ENCODE measurements around the gene IGHMBP2. TPM values are rescaled to one million over a fixed set of nuclear protein-coding genes. Genes with fewer than 3 reads are reported as not detected.

Gene IGHMBP2
- total RNA-seq, 2 experiments from 2014 or later = 29.7 to 32.8 TPM

DNA sequence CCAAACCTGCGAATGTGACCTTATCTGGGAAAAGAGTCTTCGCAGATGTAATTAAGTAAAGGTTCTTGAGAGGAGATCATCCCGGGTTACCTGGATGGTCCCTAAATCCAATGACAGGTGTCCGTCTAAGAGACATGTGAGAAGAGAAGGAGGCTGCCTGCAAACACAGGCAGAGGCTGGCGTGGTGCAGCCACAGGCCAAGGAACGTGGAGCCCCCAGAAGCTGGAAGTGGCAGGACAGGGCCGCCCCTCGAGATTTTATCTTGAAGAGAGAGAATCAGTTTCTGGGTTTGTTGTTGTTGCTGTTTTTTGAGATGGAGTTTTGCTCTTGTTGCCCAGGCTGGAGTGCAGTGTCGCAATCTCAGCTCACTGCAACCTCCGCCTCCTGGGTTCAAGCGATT lies 43.5 kb downstream of the IGHMBP2 start:
- Mint-ChIP-seq H3K27ac (no peak overlapping the region), H3K36me3 (no peaks in the 10 kb centered on the region), H3K4me1 (no peaks in the 10 kb centered on the region), H3K27me3 (no peaks in the 10 kb centered on the region), H3K9me3 (no peaks in the 10 kb centered on the region), H3K4me3 (no peak overlapping the region)
- DNase-seq = no peak
- POLR2A ChIA-PET = no interaction called here
- ATAC-seq (ENCODE audit: low read depth) = no peak

DNA sequence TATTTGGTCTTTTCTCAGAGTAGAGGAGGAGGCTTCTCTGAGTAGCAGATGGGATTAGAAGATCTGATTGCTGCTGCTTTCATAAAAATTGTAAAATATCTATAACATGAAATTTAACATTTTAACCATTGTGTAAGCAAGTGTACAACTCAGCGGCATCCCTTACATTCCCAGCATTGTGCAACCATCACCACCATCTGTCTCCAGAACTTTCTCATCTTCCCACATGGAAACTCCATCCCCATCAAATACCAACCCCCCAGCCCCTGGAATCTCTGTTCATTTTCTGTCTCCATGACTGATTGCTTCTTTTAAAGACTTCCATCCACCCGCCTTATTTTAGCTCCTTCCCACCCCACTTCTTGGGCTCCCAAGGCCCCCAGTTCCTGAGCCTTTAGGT lies 44.8 kb downstream of the IGHMBP2 start:
- no peak for DNase-seq
- Mint-ChIP-seq H3K27me3 (no peaks in the 10 kb centered on the region), H3K4me1 (no peaks in the 10 kb centered on the region), H3K9me3 (no peaks in the 10 kb centered on the region), H3K36me3 (no peaks in the 10 kb centered on the region), H3K27ac (no peak overlapping the region), H3K4me3 (no peak overlapping the region)
- no peak for ATAC-seq (ENCODE audit: low read depth)
- POLR2A ChIA-PET = no interaction called here

DNA sequence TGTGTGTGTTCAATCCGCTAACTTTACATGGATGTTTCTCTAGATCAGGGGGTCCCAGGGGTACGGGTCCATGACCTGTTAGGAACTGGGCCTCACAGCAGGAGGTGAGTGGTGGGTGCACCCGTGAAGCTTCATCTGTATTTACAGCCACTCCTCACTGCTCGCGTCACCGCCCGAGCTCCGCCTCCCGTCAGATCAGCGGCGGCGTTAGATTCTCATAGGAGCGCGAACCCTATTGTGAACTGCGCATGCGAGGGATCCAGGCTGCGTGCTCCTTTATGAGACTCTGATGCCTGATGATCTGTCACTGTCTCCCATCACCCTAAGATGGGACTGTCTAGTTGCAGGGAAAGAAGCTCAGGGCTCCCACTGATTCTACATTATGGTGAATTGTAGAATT lies 45.2 kb downstream of the IGHMBP2 start:
- POLR2A ChIA-PET = no interaction called here
- ATAC-seq (ENCODE audit: low read depth) = no peak
- H3K9me3 Mint-ChIP-seq = no peaks in the 10 kb centered on the region
- H3K4me1 Mint-ChIP-seq = no peaks in the 10 kb centered on the region
- no peak overlapping the region for H3K27ac Mint-ChIP-seq
- no peaks in the 10 kb centered on the region for H3K36me3 Mint-ChIP-seq
- no peaks in the 10 kb centered on the region for H3K27me3 Mint-ChIP-seq
- H3K4me3 Mint-ChIP-seq = no peak overlapping the region
- no peak for DNase-seq

DNA sequence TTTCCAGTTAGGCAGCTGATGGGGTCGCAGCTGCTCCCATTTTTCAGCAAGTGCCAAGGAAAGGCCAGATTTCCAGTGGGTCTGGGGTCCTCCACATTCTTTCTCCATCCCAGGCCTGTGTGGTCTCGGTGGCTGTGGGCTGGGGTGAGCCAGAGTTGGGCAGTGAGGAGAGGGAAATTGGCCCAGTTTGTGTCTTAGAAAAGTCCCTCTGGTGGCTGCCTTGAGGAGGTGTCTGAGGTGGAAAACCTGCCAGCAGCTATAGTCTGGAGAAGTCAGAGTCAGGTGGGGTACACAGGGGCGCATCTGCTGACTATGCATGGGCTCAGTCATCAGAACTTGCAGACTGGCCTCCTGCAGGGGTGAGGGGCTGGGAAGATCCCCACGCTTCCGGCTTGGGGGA lies 46.6 kb downstream of the IGHMBP2 start:
- H3K36me3 Mint-ChIP-seq = no peaks in the 10 kb centered on the region
- H3K27ac Mint-ChIP-seq = no peak overlapping the region
- H3K4me1 Mint-ChIP-seq = no peaks in the 10 kb centered on the region
- no peaks in the 10 kb centered on the region for H3K27me3 Mint-ChIP-seq
- H3K4me3 Mint-ChIP-seq = no peak overlapping the region
- ATAC-seq (ENCODE audit: low read depth) = no peak
- no peaks in the 10 kb centered on the region for H3K9me3 Mint-ChIP-seq
- POLR2A ChIA-PET = no interaction called here
- DNase-seq = no peak

DNA sequence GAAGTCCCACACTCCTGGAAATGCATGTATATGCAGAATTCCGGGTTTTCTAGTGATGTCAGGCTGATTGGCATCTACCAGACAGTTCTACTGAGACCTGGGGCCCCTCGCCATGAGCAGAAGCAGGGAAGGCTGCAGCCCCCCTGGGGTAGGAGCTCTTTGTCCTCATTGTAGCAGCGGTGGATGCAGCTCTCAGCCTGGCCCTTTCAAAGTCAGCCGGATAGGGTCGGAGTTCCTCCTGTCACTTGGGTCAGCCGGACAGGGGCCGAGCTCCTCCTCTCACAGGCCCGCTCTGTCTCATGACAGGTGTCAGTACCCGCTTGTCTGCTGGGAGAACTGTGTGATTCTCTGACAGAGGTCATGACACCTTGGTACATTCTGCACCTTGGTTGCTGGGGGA lies 47.1 kb downstream of the IGHMBP2 start:
- Mint-ChIP-seq H3K4me3 (no peak overlapping the region), H3K27ac (no peak overlapping the region), H3K36me3 (no peaks in the 10 kb centered on the region), H3K9me3 (no peaks in the 10 kb centered on the region), H3K27me3 (no peaks in the 10 kb centered on the region), H3K4me1 (no peaks in the 10 kb centered on the region)
- ATAC-seq (ENCODE audit: low read depth) = no peak
- no peak for DNase-seq
- POLR2A ChIA-PET = no interaction called here

DNA sequence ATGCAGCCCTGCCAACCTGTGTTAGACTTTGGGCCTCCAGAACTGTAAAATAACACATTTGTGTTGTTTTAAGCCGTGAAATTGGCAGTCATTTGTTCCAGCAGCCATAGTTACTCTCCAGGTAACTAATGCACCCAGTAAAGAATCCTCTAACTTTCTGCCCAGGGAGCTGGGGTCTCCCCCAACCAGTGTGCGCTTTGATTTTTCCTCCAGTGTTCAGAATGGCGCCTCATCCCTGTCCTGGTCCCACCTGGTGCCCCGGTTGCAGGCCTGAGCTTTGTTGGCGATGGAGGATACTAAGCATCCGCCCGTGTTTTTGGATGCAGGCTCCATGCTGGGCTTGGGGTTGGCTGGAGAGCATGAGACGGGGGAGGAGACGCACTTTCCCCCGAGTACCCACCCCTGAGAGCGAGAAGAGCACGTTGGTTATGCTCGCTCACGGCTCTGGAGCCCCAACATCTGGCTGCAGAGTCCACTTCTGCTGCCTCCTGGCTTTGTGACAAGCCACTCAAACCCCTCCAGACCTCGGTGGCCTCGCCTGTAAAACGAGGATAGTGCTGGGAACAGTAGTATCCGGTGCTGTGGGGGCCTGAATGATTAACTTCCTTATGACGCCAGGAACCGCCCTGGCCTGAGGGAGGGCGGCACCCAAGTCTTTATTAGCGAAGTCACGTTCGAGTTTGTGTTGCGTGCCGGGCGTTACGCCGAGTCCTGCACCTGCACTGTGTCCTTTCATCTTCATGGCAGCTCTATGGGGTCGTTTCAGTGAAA lies 51.3 kb downstream of the IGHMBP2 start:
- POLR2A ChIA-PET = no interaction called here
- Mint-ChIP-seq H3K4me3 (peak overlapping the region; percentile 19), H3K9me3 (no peaks in the 10 kb centered on the region), H3K27me3 (no peaks in the 10 kb centered on the region), H3K27ac (no peak overlapping the region), H3K36me3 (no peaks in the 10 kb centered on the region), H3K4me1 (no peaks in the 10 kb centered on the region)
- no peak for ATAC-seq (ENCODE audit: low read depth)
- DNase-seq = no peak

DNA sequence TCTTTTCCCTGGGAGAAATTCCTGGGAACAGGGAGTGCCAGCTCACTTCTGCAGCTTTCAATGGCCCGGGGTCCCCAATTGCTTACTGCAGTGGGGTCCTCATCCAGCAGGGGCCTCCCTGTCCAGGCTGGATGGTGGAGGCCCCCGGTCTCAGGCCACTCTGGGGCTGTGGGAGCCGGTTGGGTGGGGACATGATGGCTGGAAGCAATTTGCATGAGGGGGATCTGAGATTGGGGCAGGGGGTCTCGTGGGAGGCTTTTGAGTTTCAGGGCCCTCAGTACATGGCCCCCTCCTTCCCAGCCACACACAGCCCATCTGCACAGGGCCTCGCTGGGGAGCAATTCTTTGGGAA lies 51.9 kb downstream of the IGHMBP2 start:
- no peak for ATAC-seq (ENCODE audit: low read depth)
- Mint-ChIP-seq H3K27ac (no peak overlapping the region), H3K9me3 (no peaks in the 10 kb centered on the region), H3K27me3 (no peaks in the 10 kb centered on the region), H3K4me3 (peak overlapping the region; percentile 19), H3K36me3 (no peaks in the 10 kb centered on the region), H3K4me1 (no peaks in the 10 kb centered on the region)
- no peak for DNase-seq
- POLR2A ChIA-PET = no interaction called here

DNA sequence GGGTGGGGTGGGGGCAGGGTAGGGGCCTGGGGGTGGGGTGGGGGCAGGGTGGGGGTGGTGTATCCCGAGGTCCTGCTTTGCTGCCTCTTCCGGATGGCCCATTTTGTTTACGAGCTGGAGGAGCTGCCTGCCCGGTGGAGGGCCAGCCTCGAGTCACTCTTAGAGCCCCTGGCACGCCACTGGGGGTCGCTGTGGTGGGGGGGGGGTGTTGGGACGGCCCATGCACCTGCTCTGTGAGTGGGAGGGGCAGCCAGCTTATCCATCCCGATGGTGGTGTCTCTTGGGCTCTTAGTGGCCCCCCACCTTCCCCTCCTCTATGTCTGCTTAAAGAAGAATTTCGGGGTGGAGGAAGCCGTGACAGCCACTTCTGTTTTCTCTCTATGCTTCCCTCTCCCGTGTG lies 52.5 kb downstream of the IGHMBP2 start:
- H3K36me3 Mint-ChIP-seq = no peaks in the 10 kb centered on the region
- no peaks in the 10 kb centered on the region for H3K27me3 Mint-ChIP-seq
- DNase-seq (no peak), ATAC-seq (ENCODE audit: low read depth) (no peak)
- H3K27ac Mint-ChIP-seq = no peak overlapping the region
- no peak overlapping the region for H3K4me3 Mint-ChIP-seq
- no peaks in the 10 kb centered on the region for H3K9me3 Mint-ChIP-seq
- POLR2A ChIA-PET = no interaction called here
- H3K4me1 Mint-ChIP-seq = no peaks in the 10 kb centered on the region

DNA sequence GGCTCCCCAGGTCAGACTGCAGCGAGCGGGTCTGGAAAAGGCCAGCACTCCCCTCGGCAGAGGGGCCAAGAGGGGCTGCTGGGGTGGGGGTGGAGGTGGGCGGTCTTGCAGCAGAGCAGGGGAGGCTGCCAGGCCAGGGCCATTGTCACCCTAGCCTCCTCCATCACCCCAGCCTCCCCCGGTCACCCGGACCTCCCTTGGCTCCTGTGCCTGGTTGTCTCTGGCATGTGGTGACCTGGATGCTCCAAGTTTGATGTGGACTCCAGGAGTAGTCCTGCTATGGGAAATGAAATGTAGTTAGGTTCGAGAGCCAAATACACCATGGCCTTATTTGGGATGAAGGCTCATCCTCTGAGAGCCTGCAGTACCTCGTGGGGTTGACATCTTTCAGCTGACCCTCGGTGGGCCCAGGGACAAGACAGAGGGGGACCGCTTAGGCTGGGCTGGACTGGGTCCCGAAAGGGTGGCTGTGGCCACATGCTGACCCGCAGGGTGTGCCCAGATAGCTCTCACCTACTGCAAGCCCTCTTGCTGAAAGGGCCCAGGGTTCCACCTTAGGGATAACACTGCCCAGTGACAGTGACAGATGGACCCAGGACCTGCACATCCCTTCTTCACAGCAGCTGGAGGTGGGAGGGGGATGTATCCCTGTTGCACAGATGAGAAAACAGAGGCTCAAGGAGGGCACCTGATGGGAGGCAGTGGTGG lies 53.0 kb downstream of the IGHMBP2 start:
- DNase-seq (no peak), ATAC-seq (ENCODE audit: low read depth) (no peak)
- Mint-ChIP-seq H3K9me3 (no peaks in the 10 kb centered on the region), H3K27me3 (no peaks in the 10 kb centered on the region), H3K4me3 (no peak overlapping the region), H3K36me3 (peaks cover under 1% of the 10 kb centered on the region), H3K27ac (no peak overlapping the region), H3K4me1 (no peaks in the 10 kb centered on the region)
- POLR2A ChIA-PET = no interaction called here

DNA sequence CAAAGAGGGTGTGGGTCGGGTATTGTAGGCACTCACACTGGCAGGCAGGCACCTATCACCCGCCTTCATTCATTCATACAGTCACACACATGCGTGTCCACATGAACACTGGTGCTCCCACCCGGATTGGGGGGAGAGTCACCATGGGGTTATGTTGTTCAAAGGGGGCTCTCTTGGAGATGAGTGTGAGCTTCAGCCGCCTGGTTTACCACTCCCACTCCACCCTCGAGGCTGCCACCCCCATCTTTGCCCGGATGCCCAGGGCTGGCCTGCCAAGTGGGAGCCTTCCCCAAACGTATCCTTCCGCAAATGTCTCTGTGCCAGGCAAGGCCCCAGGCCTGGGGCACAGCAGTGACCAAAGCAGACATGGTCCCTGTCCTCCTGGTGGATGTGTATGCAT lies 54.5 kb downstream of the IGHMBP2 start:
- Mint-ChIP-seq H3K4me1 (peaks cover 4% of the 10 kb centered on the region), H3K27ac (no peak overlapping the region), H3K9me3 (no peaks in the 10 kb centered on the region), H3K4me3 (no peak overlapping the region), H3K27me3 (no peaks in the 10 kb centered on the region), H3K36me3 (peaks cover 3% of the 10 kb centered on the region)
- POLR2A ChIA-PET = no interaction called here
- ATAC-seq (ENCODE audit: low read depth) = no peak
- DNase-seq = no peak

DNA sequence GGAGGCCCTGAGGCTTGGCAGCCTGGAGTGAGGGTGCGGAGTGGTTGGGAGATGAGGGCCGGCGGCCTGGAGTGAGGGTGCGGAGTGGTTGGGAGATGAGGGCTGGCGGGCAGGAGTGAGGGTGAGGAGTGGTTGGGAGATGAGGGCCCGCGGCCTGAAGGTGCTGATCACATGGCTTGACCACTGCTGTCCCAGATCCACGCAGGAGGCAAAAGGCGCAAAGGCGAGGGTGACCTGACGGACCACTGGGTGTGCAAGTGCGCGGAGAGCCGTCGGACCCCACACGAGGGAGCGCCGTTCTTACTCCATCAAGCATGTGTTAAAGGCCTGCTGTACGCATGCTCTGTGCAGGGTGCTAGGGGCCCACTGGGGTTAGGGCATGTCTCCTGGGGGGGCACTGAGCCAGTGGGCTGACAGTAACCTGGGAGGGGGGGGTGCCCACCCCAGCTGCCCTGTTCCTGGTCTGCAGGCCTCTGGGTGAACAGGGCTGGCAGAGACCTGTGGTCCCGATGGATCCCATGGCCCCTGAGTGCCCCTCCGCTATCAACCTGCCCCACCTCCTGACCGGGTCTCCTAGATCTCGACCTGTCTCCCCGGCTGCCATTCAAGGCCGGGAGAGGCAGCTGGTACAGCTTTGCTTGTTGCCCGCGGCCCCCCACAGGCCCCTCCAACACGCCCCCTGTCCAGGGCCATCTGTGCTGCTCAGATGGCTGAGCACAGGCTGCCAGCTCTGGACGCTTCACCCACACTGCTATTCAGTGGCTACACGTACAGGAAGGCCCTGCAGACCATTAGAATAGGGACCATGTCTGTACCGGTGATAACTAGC lies 56.0 kb downstream of the IGHMBP2 start:
- Mint-ChIP-seq H3K9me3 (no peaks in the 10 kb centered on the region), H3K36me3 (peaks cover 3% of the 10 kb centered on the region), H3K27ac (no peak overlapping the region), H3K4me1 (peaks cover 7% of the 10 kb centered on the region), H3K4me3 (no peak overlapping the region), H3K27me3 (no peaks in the 10 kb centered on the region)
- DNase-seq (no peak), ATAC-seq (ENCODE audit: low read depth) (no peak)
- POLR2A ChIA-PET = no interaction called here

DNA sequence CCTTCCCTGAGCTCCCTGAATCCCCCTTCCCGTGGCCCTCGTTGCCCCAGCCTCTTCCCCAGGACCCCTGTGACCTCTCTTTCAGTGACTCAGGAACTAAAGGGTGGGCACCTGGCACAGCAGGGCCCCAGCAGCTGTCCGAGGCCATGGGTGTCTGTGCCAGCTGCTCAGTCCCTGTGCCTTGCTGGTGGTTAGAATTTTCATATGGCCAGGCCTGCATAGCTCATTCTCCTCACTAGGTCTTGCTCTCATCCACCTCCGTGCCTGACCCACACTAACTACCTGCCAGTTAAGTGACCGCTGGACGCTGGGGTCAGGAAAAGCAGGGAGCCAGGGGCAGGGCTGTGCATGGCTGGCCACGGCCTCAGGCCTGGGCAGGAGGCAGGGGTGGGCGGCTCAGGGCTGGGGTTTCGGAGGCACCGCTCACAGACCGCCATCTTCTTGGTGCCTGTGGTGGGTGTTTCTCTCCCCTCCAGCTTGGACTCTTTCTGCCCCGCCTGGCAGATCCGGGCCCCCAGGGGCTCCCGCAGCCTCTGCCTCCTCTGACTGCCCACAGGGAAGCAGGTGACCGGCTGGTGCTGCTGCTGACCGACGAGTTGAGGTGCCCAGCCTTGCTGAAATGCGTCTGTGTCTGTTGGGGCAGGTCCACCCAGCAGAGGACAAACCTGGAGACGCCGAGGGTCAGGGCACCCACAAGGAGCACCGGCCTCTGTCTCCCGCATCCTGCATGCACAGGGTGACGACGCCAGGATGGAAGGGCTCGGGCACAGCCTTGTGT lies 56.8 kb downstream of the IGHMBP2 start:
- Mint-ChIP-seq H3K9me3 (no peaks in the 10 kb centered on the region), H3K27ac (no peak overlapping the region), H3K36me3 (peaks cover 3% of the 10 kb centered on the region), H3K27me3 (no peaks in the 10 kb centered on the region), H3K4me1 (peaks cover 7% of the 10 kb centered on the region), H3K4me3 (no peak overlapping the region)
- no peak for ATAC-seq (ENCODE audit: low read depth)
- no peak for DNase-seq
- POLR2A ChIA-PET = no interaction called here

DNA sequence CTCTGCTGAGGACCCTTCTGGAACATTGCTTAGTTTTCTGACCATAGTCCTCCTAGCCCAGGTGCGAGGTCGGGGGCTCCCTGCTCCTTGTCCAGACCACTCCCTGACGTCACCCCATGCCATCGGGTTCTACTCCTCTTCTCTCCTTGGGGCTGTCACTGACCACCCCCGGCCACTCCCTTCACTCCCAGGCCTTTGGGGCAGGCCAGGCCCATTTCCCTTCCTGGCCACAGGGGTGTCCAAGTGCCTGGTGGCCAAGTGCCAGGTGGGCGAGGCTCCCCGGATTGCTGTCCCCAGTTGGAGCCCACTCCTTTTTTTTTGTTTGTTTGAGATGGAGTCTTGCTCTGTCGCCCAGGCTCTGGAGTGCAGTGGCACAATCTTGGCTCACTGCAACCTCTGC lies 57.6 kb downstream of the IGHMBP2 start:
- Mint-ChIP-seq H3K27me3 (no peaks in the 10 kb centered on the region), H3K9me3 (no peaks in the 10 kb centered on the region), H3K36me3 (peaks cover 3% of the 10 kb centered on the region), H3K27ac (no peak overlapping the region), H3K4me1 (peaks cover 8% of the 10 kb centered on the region), H3K4me3 (no peak overlapping the region)
- ATAC-seq (ENCODE audit: low read depth) (no peak), DNase-seq (no peak)
- POLR2A ChIA-PET = no interaction called here
